HUES48 (cell line): ENCODE measurements around the gene ZBTB8A.
A peak's percentile ranks its signal among the peaks of the same experiment; 100 is the strongest.
"Not testable (repeated sequence)": the region's sequence is repeated elsewhere in the genome, so short reads cannot be mapped to it uniquely, and the experiment has no call there.

Source experiments
- H3K27ac ChIP-seq: one replicate; pipeline ENCODE4 v1.7.0; 2013; ENCODE audit warnings: low read depth, low read length, inconsistent platforms
- H3K27me3 ChIP-seq: 2 replicates; pipeline ENCODE4 v1.6.1; 2013; ENCODE audit warnings: mild to moderate bottlenecking, low read length; ENCODE audit not compliant: control insufficient read depth, insufficient read depth
- H3K36me3 ChIP-seq: 2 replicates; pipeline ENCODE4 v1.6.1; 2013; ENCODE audit warnings: low read length; ENCODE audit not compliant: control insufficient read depth, insufficient read depth
- H3K4me1 ChIP-seq: 2 replicates; pipeline ENCODE4 v1.6.1; 2013; ENCODE audit warnings: mild to moderate bottlenecking, low read length; ENCODE audit not compliant: control insufficient read depth, insufficient read depth
- H3K4me3 ChIP-seq: 2 replicates; pipeline ENCODE4 v1.5.1; 2013; ENCODE audit warnings: mild to moderate bottlenecking, low read depth, low read length
- H3K9ac ChIP-seq: 2 replicates; pipeline ENCODE4 v1.6.1; 2013; ENCODE audit warnings: mild to moderate bottlenecking, low read depth, low read length, moderate library complexity
- H3K9me3 ChIP-seq: 2 replicates; pipeline ENCODE4 v1.6.1; 2013; ENCODE audit warnings: low read length; ENCODE audit not compliant: control insufficient read depth, insufficient read depth

ZBTB8A gene

GRCh38 chr1:32642292-32642827 lies 103.1 kb downstream of the ZBTB8A start:
- H3K27ac ChIP-seq, result peak overlapping the region; percentile 50
- H3K9me3 ChIP-seq, H3K36me3 ChIP-seq, H3K9ac ChIP-seq, H3K27me3 ChIP-seq, H3K4me3 ChIP-seq: not testable (repeated sequence)
- peaks cover 13% of the 10 kb centered on the region; the same call in 1 of the 2 replicates for H3K4me1 ChIP-seq

DNA sequence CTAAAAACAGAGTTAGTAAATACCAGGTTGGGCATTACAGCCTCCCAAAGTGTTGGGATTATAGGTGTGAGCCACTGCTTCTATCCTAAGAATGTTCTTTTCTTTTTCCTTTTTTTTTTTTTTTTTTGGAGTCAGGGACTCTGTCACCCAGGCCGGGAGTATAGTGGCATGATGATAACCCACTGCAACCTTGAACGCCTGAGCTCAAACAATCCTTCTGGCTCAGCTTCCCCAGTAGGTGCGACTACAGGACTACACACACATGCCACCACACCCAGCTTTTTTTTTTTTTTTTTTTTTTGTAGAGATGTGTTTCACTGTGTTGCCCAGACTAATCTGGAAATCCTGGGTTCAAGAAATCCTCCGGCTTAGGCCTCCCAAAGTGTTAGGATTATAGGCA lies 105.2 kb downstream of the ZBTB8A start:
- no peak overlapping the region for H3K4me3 ChIP-seq
- H3K36me3 ChIP-seq, result no peaks in the 10 kb centered on the region
- no peak overlapping the region for H3K27ac ChIP-seq
- H3K9ac ChIP-seq, result no peak overlapping the region
- no peaks in the 10 kb centered on the region for H3K27me3 ChIP-seq
- no peaks in the 10 kb centered on the region for H3K9me3 ChIP-seq
- H3K4me1 ChIP-seq, result peaks cover 6% of the 10 kb centered on the region; the same call in 1 of the 2 replicates

DNA sequence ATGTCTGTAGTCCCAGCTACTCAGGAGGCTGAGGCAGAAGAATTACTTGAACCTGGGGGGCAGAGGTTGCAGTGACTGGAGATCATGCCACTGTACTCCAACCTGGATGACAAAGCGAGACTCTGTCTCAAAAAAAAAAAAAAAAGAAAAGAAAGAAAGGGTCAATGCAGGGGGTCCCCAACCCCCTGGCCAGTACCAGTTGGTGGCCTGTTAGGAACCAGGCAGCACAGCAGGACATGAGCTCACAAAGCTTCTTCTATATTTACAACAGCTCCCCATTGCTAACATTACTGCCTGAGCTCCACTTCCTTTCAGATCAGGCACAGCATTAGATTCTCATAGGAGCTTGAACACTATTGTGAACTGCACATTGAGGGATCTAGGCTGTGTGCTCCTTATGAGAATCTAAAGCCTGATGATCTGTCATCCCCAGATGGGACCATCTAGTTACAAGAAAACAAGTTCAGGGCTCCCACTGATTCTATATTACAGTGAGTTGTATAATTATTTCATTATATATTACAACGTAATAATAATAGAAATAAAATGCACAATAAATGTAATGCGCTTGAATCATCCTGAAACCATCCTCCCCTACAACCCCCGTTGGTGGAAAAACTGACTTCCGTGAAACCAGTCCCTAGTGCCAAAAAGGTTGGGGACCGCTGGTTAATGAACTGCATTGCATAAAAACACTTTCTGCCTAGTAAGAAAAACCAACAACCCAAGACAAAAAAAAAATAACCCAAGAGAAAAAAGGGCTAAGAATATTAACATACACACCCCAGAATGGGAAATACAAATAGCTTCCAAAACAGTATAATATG lies 108.3 kb downstream of the ZBTB8A start:
- Histone ChIP-seq H3K27me3 (no peaks in the 10 kb centered on the region), H3K4me1 (peaks cover 9% of the 10 kb centered on the region), H3K9me3 (no peaks in the 10 kb centered on the region), H3K27ac (no peak overlapping the region), H3K4me3 (no peak overlapping the region), H3K9ac (no peak overlapping the region), H3K36me3 (peaks cover 8% of the 10 kb centered on the region)

DNA sequence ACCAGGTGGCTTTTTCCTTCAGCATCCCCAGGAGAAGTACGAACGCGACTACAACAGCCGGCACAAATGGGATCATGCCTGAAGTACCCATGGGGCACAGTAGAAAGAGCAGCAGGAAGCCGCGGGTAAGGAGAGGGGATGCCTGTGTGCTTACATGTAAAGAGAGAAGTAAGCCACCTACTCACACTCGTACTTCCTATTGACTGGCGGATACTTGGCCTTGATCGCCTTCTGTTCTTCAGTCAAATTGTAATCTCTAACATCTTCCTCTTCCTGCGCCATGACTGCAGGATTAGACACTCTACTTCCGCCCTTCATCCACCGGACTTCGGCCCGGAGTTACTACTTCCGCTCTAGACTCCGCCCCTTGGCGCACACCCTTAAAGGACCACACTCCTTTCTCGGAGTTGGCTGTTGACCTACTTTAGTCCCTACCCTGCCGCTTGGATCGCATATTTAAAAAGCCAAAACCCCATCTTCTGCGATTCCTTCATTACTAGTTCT lies 111.1 kb downstream of the ZBTB8A start, which contains the start of gene ZBTB8OS:
Gene ZBTB8OS (minus strand): TSS at position 303 of the 504 bp plus-strand sequence. CDS start 21 bp downstream, at position 282.
- Histone ChIP-seq H3K4me3 (peak within 1 kb of the TSS; percentile 99), H3K36me3 (peaks cover 36% of the 10 kb centered on the region), H3K27ac (peak within 1 kb of the TSS; percentile 99), H3K27me3 (no peaks in the 10 kb centered on the region), H3K4me1 (peaks cover 16% of the 10 kb centered on the region), H3K9me3 (no peaks in the 10 kb centered on the region), H3K9ac (peak within 1 kb of the TSS; percentile 98)

GRCh38 chr1:32650752-32651460 lies 111.7 kb downstream of the ZBTB8A start, which contains the start of gene RBBP4:
TSS of gene RBBP4 (plus strand) at chr1:32651208. CDS start at chr1:32651307, 99 bp downstream.
- H3K27me3 ChIP-seq, result no peaks in the 10 kb centered on the region
- peak within 1 kb of the TSS; percentile 99 for H3K27ac ChIP-seq
- peak within 1 kb of the TSS; percentile 98 for H3K9ac ChIP-seq
- H3K4me1 ChIP-seq, result peaks cover 16% of the 10 kb centered on the region
- H3K36me3 ChIP-seq, result peaks cover 42% of the 10 kb centered on the region
- no peaks in the 10 kb centered on the region for H3K9me3 ChIP-seq
- H3K4me3 ChIP-seq, result peak within 1 kb of the TSS; percentile 99

- Histone ChIP-seq H3K9me3 (no peaks in the 10 kb centered on the region), H3K9ac (peak overlapping the region; percentile 98), H3K27ac (peak overlapping the region; percentile 99), H3K36me3 (peaks cover 49% of the 10 kb centered on the region), H3K4me1 (peaks cover 16% of the 10 kb centered on the region), H3K4me3 (peak overlapping the region; percentile 99), H3K27me3 (no peaks in the 10 kb centered on the region)
Observed at GRCh38 chr1:32651461-32652073, 112.3 kb downstream of the ZBTB8A start.

DNA sequence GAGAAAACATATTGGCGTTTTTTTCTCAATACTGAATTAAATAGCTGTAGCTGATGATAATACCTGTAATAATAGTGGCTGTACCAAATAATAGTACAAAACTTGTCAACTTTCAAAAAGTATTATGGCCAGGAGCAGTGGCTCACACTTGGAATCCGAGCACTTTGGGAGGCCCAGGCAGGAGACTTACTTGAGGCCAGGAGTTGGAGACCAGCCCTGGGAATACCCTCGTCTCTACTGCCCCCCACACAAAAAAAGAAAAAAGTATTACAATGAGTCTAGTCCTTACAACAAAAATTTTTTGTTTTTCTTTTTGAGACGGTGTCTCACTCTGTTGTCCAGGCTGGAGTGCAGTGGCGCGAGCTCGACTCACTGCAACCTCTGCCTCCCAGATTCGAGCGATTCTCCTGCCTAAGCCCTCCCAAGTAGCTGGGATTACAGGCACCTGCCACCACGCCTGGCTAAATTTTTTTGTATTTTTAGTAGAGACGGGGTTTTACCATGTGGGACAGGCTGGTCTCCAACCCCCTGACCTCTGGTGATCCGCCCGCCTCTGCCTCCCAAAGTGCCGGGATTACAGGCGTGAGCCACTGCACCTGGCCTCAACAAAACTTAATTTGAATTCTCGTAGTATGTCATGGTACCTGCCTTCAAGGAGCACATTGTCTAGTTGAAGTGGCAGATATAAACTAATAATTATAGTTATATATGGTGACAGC lies 113.2 kb downstream of the ZBTB8A start:
- peaks cover 57% of the 10 kb centered on the region for H3K36me3 ChIP-seq

More for the DNA sequence above, 113.2 kb downstream of the ZBTB8A start:
- peaks cover 16% of the 10 kb centered on the region for H3K4me1 ChIP-seq
- peak overlapping the region; percentile 99 for H3K27ac ChIP-seq
- no peaks in the 10 kb centered on the region for H3K9me3 ChIP-seq
- no peak overlapping the region; the same call in 1 of the 2 replicates for H3K9ac ChIP-seq
- peak overlapping the region; percentile 99 for H3K4me3 ChIP-seq
- no peaks in the 10 kb centered on the region for H3K27me3 ChIP-seq
